ENCODE data around the gene CATSPERZ. TPM values are rescaled to one million over a fixed set of nuclear protein-coding genes. Genes with fewer than 3 reads are reported as not detected.

Gene CATSPERZ
- total and polyA plus RNA-seq, 9 of the 15 experiments (the other 6 are each of a cell fraction or from before 2014, with no cell fraction given): 0.86 to 8.5 (median 3.5) TPM

- TF ChIP-seq ZBTB26 (CRISPR knock-in tag; IDR thresholded peaks at IDR 0.05): no peak
- no peak for TF ChIP-seq CREBBP (IDR thresholded peaks at IDR 0.05; ENCODE audit: low read depth, low read length)
- TF ChIP-seq MBD1 (CRISPR knock-in tag; IDR thresholded peaks at IDR 0.05): no peak
- peak; percentile 44; the same call in 1 of the 2 replicates for TF ChIP-seq CBX1 (IDR thresholded peaks at IDR 0.05; ENCODE audit: low read depth)
- TF ChIP-seq FOXJ2 (tag; IDR thresholded peaks at IDR 0.05): no peak
- TF ChIP-seq REST (IDR thresholded peaks at IDR 0.05; ENCODE audit: borderline replicate concordance): peak; percentile 51
- TF ChIP-seq REST (CRISPR knock-in tag; IDR thresholded peaks at IDR 0.05; ENCODE audit: low read depth): 0 out of 2 replicates have a peak, but pooled peaks have one; percentile 68
- TF ChIP-seq TRIM28 (IDR thresholded peaks at IDR 0.05): no peak
- TF ChIP-seq FIP1L1 (IDR thresholded peaks at IDR 0.05; ENCODE audit: low read depth, low read length, poor library complexity, severe bottlenecking): no peak
- no peak for TF ChIP-seq CLOCK (CRISPR knock-in tag; IDR thresholded peaks at IDR 0.05; ENCODE audit: borderline replicate concordance)
- TF ChIP-seq ZKSCAN3 (CRISPR knock-in tag; IDR thresholded peaks at IDR 0.05): no peak
- TF ChIP-seq KLF16 (IDR thresholded peaks at IDR 0.05): no peak
- no peak for TF ChIP-seq HCFC1 (IDR thresholded peaks at IDR 0.05; ENCODE audit: low read depth, low read length)
- no peak for TF ChIP-seq CEBPB (tag; IDR thresholded peaks at IDR 0.05)
- TF ChIP-seq IFI16 (CRISPR knock-in tag; IDR thresholded peaks at IDR 0.05): no peak
Measured at GRCh38 chr11:64304316-64305072, 4.3 kb downstream of the CATSPERZ start (continued).
